Measurements from ENCODE around the gene YWHAE. TPM values are rescaled to one million over a fixed set of nuclear protein-coding genes. Genes with fewer than 3 reads are reported as not detected.

Gene YWHAE
- total RNA-seq, 2 experiments from 2014 or later: 528 to 576 TPM

GRCh38 chr17:1347589-1348323 lies 52.3 kb downstream of the YWHAE start:
- intact Hi-C loops (cut with micrococcal nuclease): no loop called here
- peaks cover 50% of the 10 kb centered on the region for H3K36me3 Mint-ChIP-seq (ENCODE audit: low read depth)
- no peak for DNase-seq
- CTCF ChIA-PET: interaction anchor here (0.6 kb wide), 1 partner anchor 19 kb away, joined by 5 read pairs; no protein-coding TSS in a partner anchor
- H3K27ac Mint-ChIP-seq: peak overlapping the region; percentile 81
- no peaks in the 10 kb centered on the region for H3K9me3 Mint-ChIP-seq
- H3K27me3 Mint-ChIP-seq (ENCODE audit: low read depth): no peaks in the 10 kb centered on the region
- H3K4me3 Mint-ChIP-seq: no peak overlapping the region
- H3K4me1 Mint-ChIP-seq (ENCODE audit: low read depth): peaks cover 30% of the 10 kb centered on the region

DNA sequence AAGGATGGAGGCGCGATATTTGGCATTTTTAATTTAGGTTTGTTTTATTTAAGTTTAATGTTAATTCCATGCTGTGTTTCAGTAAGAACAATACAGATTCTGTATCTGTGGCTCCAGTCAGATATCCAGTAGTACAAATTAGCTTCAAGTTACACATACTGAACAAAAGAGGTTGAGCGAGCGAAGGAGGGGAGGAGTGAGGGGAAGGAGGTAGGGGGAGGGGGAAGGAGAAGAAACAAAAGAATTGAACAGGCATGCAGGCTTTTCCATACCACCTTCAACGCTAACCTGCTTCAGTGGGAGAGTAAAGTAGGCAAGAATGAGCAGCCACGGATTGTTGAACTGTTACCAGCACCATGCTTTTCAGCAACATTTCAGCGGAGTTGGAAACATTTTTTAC lies 55.5 kb downstream of the YWHAE start:
- intact Hi-C loops (cut with micrococcal nuclease): no loop called here
- H3K4me1 Mint-ChIP-seq (ENCODE audit: low read depth): peaks cover 28% of the 10 kb centered on the region
- peaks cover 29% of the 10 kb centered on the region for H3K36me3 Mint-ChIP-seq (ENCODE audit: low read depth)
- H3K27ac Mint-ChIP-seq: no peak overlapping the region
- DNase-seq: no peak
- CTCF ChIA-PET: no interaction called here
- H3K27me3 Mint-ChIP-seq (ENCODE audit: low read depth): no peaks in the 10 kb centered on the region
- no peaks in the 10 kb centered on the region for H3K9me3 Mint-ChIP-seq
- H3K4me3 Mint-ChIP-seq: no peak overlapping the region

DNA sequence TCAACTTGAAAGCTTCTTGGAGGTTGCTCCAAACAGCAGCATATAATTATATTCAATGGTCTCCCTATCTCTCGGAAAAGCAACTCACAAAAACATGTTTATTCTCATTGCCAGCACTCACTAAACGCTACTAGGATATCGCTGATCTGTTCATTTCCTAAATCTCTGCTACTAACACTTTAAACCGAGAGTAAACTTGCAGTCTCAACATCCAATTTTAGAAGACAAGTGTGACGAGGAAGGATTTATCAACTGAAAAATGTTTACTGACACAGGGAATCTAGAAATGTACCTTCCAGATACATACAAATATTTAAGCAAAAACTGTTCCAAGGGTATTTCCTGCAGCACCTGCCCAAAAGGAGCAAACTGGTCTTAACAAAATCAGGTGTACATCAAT lies 56.5 kb downstream of the YWHAE start:
- no peaks in the 10 kb centered on the region for H3K27me3 Mint-ChIP-seq (ENCODE audit: low read depth)
- H3K9me3 Mint-ChIP-seq: no peaks in the 10 kb centered on the region
- peaks cover 28% of the 10 kb centered on the region for H3K4me1 Mint-ChIP-seq (ENCODE audit: low read depth)
- peak overlapping the region; percentile 11 for H3K27ac Mint-ChIP-seq
- CTCF ChIA-PET: interaction anchor here (0.7 kb wide), 1 partner anchor 114 kb away, joined by 3 read pairs; no protein-coding TSS in a partner anchor
- no peak for DNase-seq
- intact Hi-C loops (cut with micrococcal nuclease): no loop called here
- peaks cover 28% of the 10 kb centered on the region for H3K36me3 Mint-ChIP-seq (ENCODE audit: low read depth)
- no peak overlapping the region for H3K4me3 Mint-ChIP-seq

DNA sequence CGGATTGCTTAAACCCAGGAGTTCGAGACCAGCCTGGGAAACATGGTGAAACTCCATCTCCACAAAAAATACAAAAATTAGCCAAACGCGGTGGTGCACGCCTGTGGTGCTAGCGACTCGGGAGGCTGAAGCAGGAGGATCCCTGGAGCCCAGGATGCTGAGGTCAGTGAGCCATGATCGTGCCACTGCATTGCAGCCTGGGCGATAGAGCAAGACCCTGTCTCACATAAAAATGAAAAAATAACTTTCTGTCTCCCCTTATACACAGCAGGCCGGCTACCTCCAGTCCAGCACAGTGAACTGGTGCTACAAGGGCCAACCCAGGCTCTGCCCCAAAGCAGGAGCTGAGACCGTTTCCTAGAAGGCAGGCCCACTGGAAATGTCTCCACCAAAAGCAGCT lies 59.7 kb downstream of the YWHAE start:
- Mint-ChIP-seq H3K9me3 (no peaks in the 10 kb centered on the region), H3K36me3 (ENCODE audit: low read depth) (peaks cover 19% of the 10 kb centered on the region), H3K4me1 (ENCODE audit: low read depth) (peaks cover 9% of the 10 kb centered on the region), H3K4me3 (no peak overlapping the region), H3K27me3 (ENCODE audit: low read depth) (no peaks in the 10 kb centered on the region), H3K27ac (no peak overlapping the region)
- intact Hi-C loops (cut with micrococcal nuclease): no loop called here
- CTCF ChIA-PET: interaction anchor here (0.8 to 1.5 kb wide), 4 partner anchors 8 to 83 kb away, joined by 3 to 5 read pairs (median 4); no protein-coding TSS in a partner anchor
- DNase-seq: no peak

DNA sequence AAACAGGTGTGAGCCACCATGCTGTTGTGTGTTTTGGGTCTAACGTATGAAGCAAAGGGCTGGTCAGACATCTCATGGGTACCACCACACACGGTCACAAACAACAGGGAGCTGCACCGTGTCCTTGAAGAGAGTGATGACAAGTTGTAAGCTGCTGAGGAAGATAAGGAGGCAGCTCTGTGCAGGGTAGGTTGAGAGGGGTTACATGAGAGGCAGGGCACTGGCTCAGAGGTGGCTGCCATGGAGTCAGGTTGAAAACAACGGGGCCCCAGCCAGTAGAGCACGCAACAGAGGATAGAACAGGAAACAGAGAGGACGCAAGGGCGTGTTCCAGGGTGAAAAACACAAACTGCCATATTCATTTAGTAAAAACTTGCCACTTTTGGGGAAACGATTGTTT lies 68.3 kb downstream of the YWHAE start:
- DNase-seq: peak; percentile 49
- H3K4me3 Mint-ChIP-seq: no peak overlapping the region

GRCh38 chr17:1329745-1330343 lies 70.2 kb downstream of the YWHAE start:
- H3K4me3 Mint-ChIP-seq: no peak overlapping the region
- peaks cover 14% of the 10 kb centered on the region for H3K4me1 Mint-ChIP-seq (ENCODE audit: low read depth)
- no peak for DNase-seq
- H3K36me3 Mint-ChIP-seq (ENCODE audit: low read depth): no peaks in the 10 kb centered on the region
- intact Hi-C loops (cut with micrococcal nuclease): no loop called here
- no peak overlapping the region for H3K27ac Mint-ChIP-seq
- no peaks in the 10 kb centered on the region for H3K27me3 Mint-ChIP-seq (ENCODE audit: low read depth)
- CTCF ChIA-PET: no interaction called here
- no peaks in the 10 kb centered on the region for H3K9me3 Mint-ChIP-seq

More for the DNA sequence above, 68.3 kb downstream of the YWHAE start:
- CTCF ChIA-PET: interaction anchor here (0.9 to 1.8 kb wide), 6 partner anchors 11 to 273 kb away, joined by 3 to 13 read pairs (median 5); partner anchors contain the start of gene INPP5K
- intact Hi-C loops (cut with micrococcal nuclease): loop anchor here (1.0 to 2.0 kb wide), 3 partner anchors 55 to 209 kb away; no protein-coding TSS in a partner anchor
- Mint-ChIP-seq H3K27me3 (ENCODE audit: low read depth) (no peaks in the 10 kb centered on the region), H3K27ac (no peak overlapping the region), H3K36me3 (ENCODE audit: low read depth) (no peaks in the 10 kb centered on the region), H3K9me3 (no peaks in the 10 kb centered on the region), H3K4me1 (ENCODE audit: low read depth) (peaks cover 14% of the 10 kb centered on the region)

- Mint-ChIP-seq H3K4me3 (no peak overlapping the region), H3K27me3 (ENCODE audit: low read depth) (no peaks in the 10 kb centered on the region), H3K4me1 (ENCODE audit: low read depth) (peaks cover 14% of the 10 kb centered on the region), H3K9me3 (no peaks in the 10 kb centered on the region), H3K27ac (no peak overlapping the region), H3K36me3 (ENCODE audit: low read depth) (no peaks in the 10 kb centered on the region)
- DNase-seq: no peak
- intact Hi-C loops (cut with micrococcal nuclease): no loop called here
- CTCF ChIA-PET: interaction anchor here (1.0 kb wide), 1 partner anchor 69 kb away, joined by 3 read pairs; no protein-coding TSS in a partner anchor
These were observed 71.6 kb downstream of the YWHAE start for GRCh38 chr17:1328437-1328836.

DNA sequence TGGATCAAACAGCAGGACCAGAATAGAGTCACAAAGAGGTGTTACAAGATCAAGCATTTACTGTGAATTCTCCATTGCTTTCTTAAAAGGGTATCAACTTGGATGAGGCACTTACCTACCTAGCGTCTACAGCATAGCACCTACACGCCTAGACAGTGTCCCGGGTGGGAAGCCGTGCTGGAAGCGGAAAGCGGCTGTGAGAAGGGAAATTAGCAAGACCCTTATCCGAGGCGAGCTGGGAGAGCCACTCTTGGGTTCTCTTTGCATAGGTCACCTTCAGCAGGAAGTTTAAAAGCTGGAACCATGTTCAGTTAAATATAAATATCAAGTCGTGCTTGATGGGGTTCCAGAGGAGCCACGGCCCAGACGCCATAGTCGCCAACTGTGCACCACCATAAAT lies 74.3 kb downstream of the YWHAE start:
- CTCF ChIA-PET: no interaction called here
- H3K4me3 Mint-ChIP-seq: no peak overlapping the region
- H3K36me3 Mint-ChIP-seq (ENCODE audit: low read depth): no peaks in the 10 kb centered on the region
- H3K4me1 Mint-ChIP-seq (ENCODE audit: low read depth): no peaks in the 10 kb centered on the region
- DNase-seq: no peak
- no peaks in the 10 kb centered on the region for H3K9me3 Mint-ChIP-seq
- H3K27ac Mint-ChIP-seq: no peak overlapping the region
- intact Hi-C loops (cut with micrococcal nuclease): no loop called here
- no peaks in the 10 kb centered on the region for H3K27me3 Mint-ChIP-seq (ENCODE audit: low read depth)

GRCh38 chr17:1324201-1324771 lies 75.7 kb downstream of the YWHAE start:
- Mint-ChIP-seq H3K36me3 (ENCODE audit: low read depth) (no peaks in the 10 kb centered on the region), H3K9me3 (no peaks in the 10 kb centered on the region), H3K4me3 (no peak overlapping the region), H3K4me1 (ENCODE audit: low read depth) (no peaks in the 10 kb centered on the region), H3K27ac (no peak overlapping the region), H3K27me3 (ENCODE audit: low read depth) (peaks cover 3% of the 10 kb centered on the region)
- intact Hi-C loops (cut with micrococcal nuclease): no loop called here
- CTCF ChIA-PET: interaction anchor here (0.6 kb wide), 1 partner anchor 50 kb away, joined by 3 read pairs; no protein-coding TSS in a partner anchor
- no peak for DNase-seq

DNA sequence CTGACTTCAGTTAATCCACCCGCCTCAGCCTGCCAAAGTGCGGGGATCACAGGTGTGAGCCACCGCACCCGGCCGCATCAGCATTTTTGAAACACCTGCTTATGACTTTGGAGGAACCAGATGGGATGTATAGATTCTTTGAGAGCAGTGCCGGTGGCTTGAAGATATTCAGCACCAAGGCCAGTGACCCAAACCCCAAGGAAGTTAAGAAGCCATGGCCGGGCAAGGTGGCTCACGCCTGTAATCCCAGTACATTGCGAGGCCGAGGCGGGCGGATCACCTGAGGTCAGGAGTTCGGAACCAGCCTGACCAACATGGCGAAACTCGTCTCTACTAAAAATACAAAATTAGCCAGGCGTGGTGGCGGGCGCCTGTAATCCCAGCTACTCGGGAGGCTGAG lies 76.7 kb downstream of the YWHAE start:
- no peak overlapping the region for H3K27ac Mint-ChIP-seq
- no peaks in the 10 kb centered on the region for H3K36me3 Mint-ChIP-seq (ENCODE audit: low read depth)
- intact Hi-C loops (cut with micrococcal nuclease): no loop called here
- CTCF ChIA-PET: no interaction called here
- no peak overlapping the region for H3K4me3 Mint-ChIP-seq
- no peak for DNase-seq
- peaks cover 3% of the 10 kb centered on the region for H3K27me3 Mint-ChIP-seq (ENCODE audit: low read depth)
- H3K9me3 Mint-ChIP-seq: no peaks in the 10 kb centered on the region
- no peaks in the 10 kb centered on the region for H3K4me1 Mint-ChIP-seq (ENCODE audit: low read depth)

DNA sequence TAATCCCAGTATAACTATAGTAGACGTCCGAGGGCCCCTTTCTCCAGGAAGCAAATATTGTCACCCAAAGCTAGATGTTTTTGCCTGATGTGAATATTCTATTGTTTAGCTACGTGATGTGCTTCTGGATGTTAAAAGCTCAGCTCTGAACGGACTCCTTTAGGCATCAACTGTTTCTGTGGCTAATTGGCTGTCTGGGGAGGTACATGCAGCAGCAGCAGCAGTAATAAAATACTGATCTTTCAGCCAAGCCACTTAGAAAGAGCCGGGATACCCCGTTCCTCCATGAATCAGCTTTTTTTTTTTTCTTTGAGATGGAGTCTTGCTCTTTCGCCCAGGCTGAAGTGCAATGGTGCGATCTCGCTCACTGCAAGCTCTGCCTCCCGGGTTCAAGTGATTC lies 77.5 kb downstream of the YWHAE start:
- intact Hi-C loops (cut with micrococcal nuclease): no loop called here
- peaks cover 3% of the 10 kb centered on the region for H3K27me3 Mint-ChIP-seq (ENCODE audit: low read depth)
- H3K27ac Mint-ChIP-seq: no peak overlapping the region
- H3K36me3 Mint-ChIP-seq (ENCODE audit: low read depth): no peaks in the 10 kb centered on the region
- H3K4me1 Mint-ChIP-seq (ENCODE audit: low read depth): no peaks in the 10 kb centered on the region
- no peak for DNase-seq
- H3K4me3 Mint-ChIP-seq: no peak overlapping the region
- H3K9me3 Mint-ChIP-seq: no peaks in the 10 kb centered on the region
- CTCF ChIA-PET: interaction anchor here (0.5 to 1.4 kb wide), 3 partner anchors 10 to 281 kb away, joined by 3 to 5 read pairs (median 4); no protein-coding TSS in a partner anchor

DNA sequence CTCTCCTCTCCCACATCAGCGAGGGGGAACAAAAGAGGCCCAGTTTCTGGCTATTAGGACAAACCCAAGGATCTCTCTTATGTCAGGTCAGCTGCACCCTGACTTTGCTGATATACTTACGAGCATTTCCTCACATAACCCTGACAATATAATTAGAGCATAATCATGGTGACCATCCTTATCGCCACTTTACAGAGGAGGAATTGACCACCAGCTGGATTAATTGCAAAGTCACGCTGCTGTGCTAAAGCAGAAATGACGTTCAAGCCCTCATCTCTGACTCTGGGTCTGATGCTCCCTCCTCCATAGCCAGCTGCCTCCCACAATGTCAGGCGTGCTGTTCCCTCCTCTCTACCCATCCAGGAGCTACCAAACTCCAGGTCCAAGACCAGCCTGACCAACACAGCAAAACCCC lies 78.0 kb downstream of the YWHAE start:
- Mint-ChIP-seq H3K4me1 (ENCODE audit: low read depth) (no peaks in the 10 kb centered on the region), H3K27me3 (ENCODE audit: low read depth) (peaks cover 3% of the 10 kb centered on the region), H3K27ac (no peak overlapping the region), H3K36me3 (ENCODE audit: low read depth) (no peaks in the 10 kb centered on the region), H3K4me3 (no peak overlapping the region), H3K9me3 (no peaks in the 10 kb centered on the region)
- CTCF ChIA-PET: interaction anchor here (0.6 to 1.4 kb wide), 3 partner anchors 11 to 282 kb away, joined by 4 to 6 read pairs (median 5); no protein-coding TSS in a partner anchor
- no peak for DNase-seq
- intact Hi-C loops (cut with micrococcal nuclease): no loop called here

Data from activated naive CD4-positive, alpha-beta T cell treated with anti-CD3 and anti-CD28 coated beads for 36 hours (primary cell).